SJCRH30 (cell line): Measurements from ENCODE around the gene FADS3. TPM values are rescaled to one million over a fixed set of nuclear protein-coding genes. Genes with fewer than 3 reads are reported as not detected.

Experiments
- DNase-seq, 2 experiments: peaks; one replicate each; pipeline ENCODE4 v3.0.0-alpha.2; 2015 to 2020
- H3K27ac ChIP-seq: fragments of 250-450 bp; sonication (Bioruptor Pico); 2 replicates; pipeline ENCODE4 v1.5.1; 2020; ENCODE audit warnings: mild to moderate bottlenecking, moderate library complexity
- H3K27me3 ChIP-seq: fragments of 250-450 bp; sonication (Bioruptor Pico); 2 replicates; pipeline ENCODE4 v1.5.1; 2020; ENCODE audit warnings: mild to moderate bottlenecking, moderate library complexity
- H3K36me3 ChIP-seq: fragments of 250-450 bp; sonication (Bioruptor Pico); 2 replicates; pipeline ENCODE4 v1.5.1; 2020; ENCODE audit warnings: mild to moderate bottlenecking, moderate library complexity
- H3K4me1 ChIP-seq: fragments of 250-450 bp; sonication (Bioruptor Pico); 2 replicates; pipeline ENCODE4 v1.5.1; 2020; ENCODE audit warnings: mild to moderate bottlenecking, moderate library complexity
- H3K4me3 ChIP-seq: fragments of 250-450 bp; sonication (Bioruptor Pico); 2 replicates; pipeline ENCODE4 v1.5.1; 2020; ENCODE audit warnings: mild to moderate bottlenecking, moderate library complexity
- H3K9me3 ChIP-seq: fragments of 250-450 bp; sonication (Bioruptor Pico); replicated peaks from 2 replicates; pipeline ENCODE4 v1.5.1; 2020; ENCODE audit warnings: mild to moderate bottlenecking, moderate library complexity
- total RNA-seq: library from RNA; depleted of rRNA; stranded (reverse); fragments of >200 nt; shearing (Covaris generic); gene quantifications from 2 replicates; pipeline ENCODE4 v1.2.3, GENCODE V29; 2014

Gene FADS3
- total RNA-seq, 1 experiment from 2014 or later, result 40.5 TPM

DNA sequence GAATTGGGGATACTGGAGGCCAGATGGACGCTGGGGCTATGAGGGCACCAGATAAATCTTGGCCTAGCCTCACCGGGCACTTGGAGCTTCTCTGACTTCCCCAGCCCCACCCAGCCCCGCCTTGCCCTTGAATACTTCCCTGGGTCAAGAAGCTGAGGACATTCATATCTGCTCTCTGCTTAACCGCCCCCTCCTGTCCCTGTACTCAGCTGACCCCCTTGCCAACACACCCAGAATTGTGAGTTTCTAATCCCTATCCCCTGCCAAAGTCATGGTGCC is 22.0 kb downstream of the FADS3 start:
- peaks cover 2% of the 10 kb centered on the region; the same call in 1 of the 2 replicates for H3K36me3 ChIP-seq
- H3K9me3 ChIP-seq, result no peaks in the 10 kb centered on the region
- peaks cover 3% of the 10 kb centered on the region; the same call in 1 of the 2 replicates for H3K4me1 ChIP-seq
- no peak for DNase-seq
- no peak overlapping the region for H3K4me3 ChIP-seq
- H3K27ac ChIP-seq, result no peak overlapping the region
- H3K27me3 ChIP-seq, result no peaks in the 10 kb centered on the region

DNA sequence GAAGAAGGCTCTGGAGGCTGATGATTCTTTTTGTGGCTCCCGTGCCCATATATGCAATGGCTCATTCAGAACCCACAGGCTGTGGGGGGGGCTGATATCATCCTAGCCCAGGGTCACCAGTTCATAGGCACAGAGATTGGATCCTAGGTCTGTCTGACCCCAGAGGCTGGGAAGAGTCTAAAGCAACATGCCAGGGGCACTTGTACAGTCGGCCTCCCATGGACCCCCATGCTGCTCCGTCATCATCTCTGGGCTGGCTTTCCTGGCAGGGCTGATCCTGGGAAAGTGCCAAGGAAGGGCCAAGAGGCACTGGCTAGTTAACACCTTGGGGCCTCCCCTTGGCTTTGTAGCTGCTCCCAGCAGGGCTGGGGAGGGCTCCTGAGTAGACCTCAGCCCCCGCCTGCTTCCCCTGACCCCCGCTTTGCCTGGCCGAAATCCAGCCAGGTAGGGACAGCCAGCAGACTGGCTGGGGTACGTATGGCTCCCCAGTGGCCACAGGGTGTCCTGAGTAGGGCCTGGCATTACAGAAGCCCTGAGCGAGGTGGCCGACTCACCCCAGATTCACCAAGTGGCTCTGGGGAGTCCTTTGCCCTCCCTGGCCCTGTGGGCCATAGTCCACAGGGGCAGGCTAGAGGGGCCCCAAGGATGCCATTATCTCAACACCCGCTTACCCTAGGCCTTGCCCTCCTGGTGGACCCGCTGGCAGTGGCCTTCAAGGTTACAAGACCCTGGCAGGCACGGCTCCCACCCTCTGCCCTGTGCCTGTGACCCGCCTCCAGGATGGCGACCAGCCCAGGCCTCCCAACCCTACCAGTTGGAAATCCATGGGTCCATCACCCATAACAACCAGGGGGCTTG is 22.5 kb downstream of the FADS3 start:
- H3K36me3 ChIP-seq, result peaks cover 2% of the 10 kb centered on the region; the same call in 1 of the 2 replicates
- H3K27me3 ChIP-seq, result no peaks in the 10 kb centered on the region
- H3K4me3 ChIP-seq, result no peak overlapping the region
- peaks cover 3% of the 10 kb centered on the region; the same call in 1 of the 2 replicates for H3K4me1 ChIP-seq
- no peak overlapping the region for H3K27ac ChIP-seq
- H3K9me3 ChIP-seq, result no peaks in the 10 kb centered on the region
- DNase-seq, result no peak

DNA sequence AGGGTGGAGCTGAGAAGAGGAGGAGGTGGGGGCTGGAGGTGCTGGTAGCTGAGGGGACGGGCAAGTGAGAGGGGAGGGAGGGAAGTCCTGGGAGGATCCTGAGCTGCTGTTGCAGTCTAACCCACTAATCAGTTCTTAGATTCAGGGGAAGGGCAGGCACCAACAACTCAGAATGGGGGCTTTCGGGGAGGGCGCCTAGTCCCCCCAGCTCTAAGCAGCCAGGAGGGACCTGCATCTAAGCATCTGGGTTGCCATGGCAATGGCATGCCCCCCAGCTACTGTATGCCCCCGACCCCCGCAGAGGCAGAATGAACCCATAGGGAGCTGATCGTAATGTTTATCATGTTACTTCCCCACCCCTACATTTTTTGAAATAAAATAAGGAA is 24.4 kb downstream of the FADS3 start:
- H3K9me3 ChIP-seq, result no peaks in the 10 kb centered on the region
- H3K27me3 ChIP-seq, result no peaks in the 10 kb centered on the region
- no peak overlapping the region for H3K27ac ChIP-seq
- no peak overlapping the region for H3K4me3 ChIP-seq
- H3K36me3 ChIP-seq, result no peaks in the 10 kb centered on the region
- H3K4me1 ChIP-seq, result peaks cover 3% of the 10 kb centered on the region; the same call in 1 of the 2 replicates
- DNase-seq, result no peak

DNA sequence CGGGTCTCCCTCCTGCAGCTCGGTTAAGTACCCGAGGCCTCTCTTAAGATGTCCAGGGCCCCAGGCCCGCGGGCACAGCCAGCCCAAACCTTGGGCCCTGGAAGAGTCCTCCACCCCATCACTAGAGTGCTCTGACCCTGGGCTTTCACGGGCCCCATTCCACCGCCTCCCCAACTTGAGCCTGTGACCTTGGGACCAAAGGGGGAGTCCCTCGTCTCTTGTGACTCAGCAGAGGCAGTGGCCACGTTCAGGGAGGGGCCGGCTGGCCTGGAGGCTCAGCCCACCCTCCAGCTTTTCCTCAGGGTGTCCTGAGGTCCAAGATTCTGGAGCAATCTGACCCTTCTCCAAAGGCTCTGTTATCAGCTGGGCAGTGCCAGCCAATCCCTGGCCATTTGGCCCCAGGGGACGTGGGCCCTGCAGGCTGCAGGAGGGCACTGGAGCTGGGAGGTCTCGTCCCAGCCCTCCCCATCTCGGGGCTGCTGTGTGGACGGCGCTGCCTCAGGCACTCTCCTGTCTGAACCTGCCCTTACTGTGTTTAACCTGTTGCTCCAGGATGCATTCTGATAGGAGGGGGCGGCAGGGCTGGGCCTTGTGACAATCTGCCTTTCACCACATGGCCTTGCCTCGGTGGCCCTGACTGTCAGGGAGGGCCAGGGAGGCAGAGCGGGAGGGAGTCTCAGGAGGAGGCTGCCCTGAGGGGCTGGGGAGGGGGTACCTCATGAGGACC is 25.0 kb downstream of the FADS3 start:
- H3K27me3 ChIP-seq, result no peaks in the 10 kb centered on the region
- DNase-seq, result no peak
- no peaks in the 10 kb centered on the region for H3K9me3 ChIP-seq
- no peak overlapping the region for H3K4me3 ChIP-seq
- H3K36me3 ChIP-seq, result no peaks in the 10 kb centered on the region
- H3K4me1 ChIP-seq, result peaks cover 3% of the 10 kb centered on the region; the same call in 1 of the 2 replicates
- H3K27ac ChIP-seq, result no peak overlapping the region

DNA sequence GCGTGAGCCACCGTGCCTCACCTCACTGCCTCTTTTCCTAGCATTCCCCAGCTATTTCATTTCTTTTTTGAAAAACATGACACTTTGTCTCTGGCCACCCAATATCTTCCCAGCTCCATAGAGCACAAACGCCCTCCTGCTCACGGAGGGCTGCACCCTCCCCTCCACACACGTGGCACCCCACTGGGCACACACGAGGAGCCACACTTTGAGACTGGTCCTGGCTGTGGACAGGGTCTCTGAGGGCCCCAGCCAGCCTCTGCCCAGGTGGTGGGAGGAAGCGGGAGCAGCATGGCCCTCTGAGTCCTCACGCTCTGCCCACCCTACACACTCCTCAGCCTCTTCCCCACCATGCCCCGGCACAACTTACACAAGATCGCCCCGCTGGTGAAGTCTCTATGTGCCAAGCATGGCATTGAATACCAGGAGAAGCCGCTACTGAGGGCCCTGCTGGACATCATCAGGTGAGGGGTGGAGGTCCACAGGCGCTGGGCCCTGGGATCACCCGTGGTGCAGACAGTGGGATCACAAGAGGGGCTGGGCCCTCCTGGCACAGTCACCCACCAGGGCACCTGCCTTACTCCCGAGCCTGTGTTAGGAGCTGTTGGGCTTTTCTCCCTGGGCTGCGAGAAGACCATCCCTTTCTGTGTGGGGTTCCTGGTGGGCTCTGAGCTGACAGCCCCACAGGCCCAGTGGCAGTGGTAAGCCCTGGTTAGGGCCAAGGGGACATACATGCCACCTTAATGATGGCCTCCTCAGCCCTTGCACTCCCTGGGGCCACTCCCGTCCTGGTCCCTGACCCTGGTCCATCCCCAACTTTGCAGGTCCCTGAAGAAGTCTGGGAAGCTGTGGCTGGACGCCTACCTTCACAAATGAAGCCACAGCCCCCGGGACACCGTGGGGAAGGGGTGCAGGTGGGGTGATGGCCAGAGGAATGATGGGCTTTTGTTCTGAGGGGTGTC is 26.2 kb downstream of the FADS3 start:
- H3K9me3 ChIP-seq, result no peaks in the 10 kb centered on the region
- no peaks in the 10 kb centered on the region for H3K36me3 ChIP-seq
- no peak overlapping the region for H3K27ac ChIP-seq
- no peak overlapping the region for H3K4me3 ChIP-seq
- no peaks in the 10 kb centered on the region for H3K4me1 ChIP-seq
- H3K27me3 ChIP-seq, result no peaks in the 10 kb centered on the region
- no peak for DNase-seq

DNA sequence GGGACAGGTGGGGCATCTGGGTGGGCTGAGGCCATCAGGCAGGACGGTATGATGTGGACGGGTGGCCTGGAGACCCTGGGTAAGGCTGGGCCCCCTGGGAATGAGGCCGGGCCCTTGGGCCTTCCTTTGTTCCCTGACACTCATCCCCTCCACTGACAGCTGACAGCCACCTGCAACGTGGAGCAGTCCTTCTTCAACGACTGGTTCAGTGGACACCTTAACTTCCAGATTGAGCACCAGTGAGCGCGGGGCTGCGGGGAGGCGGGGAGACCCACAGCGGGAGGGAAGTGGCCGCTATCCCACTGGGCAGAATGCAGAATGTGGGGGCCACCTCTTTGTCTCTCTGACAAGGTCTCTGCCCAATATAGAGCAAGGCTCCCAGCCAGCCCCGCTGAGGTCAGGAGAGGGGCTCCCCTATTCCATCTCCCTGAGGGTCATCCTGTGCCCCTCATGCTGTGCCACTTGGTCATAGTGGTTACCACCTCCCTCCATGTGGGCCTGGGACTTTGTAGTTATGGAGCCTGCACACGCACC is 27.7 kb downstream of the FADS3 start:
- no peaks in the 10 kb centered on the region for H3K9me3 ChIP-seq
- no peaks in the 10 kb centered on the region for H3K36me3 ChIP-seq
- DNase-seq, result no peak
- no peak overlapping the region for H3K27ac ChIP-seq
- no peaks in the 10 kb centered on the region for H3K4me1 ChIP-seq
- H3K4me3 ChIP-seq, result no peak overlapping the region
- H3K27me3 ChIP-seq, result no peaks in the 10 kb centered on the region

DNA sequence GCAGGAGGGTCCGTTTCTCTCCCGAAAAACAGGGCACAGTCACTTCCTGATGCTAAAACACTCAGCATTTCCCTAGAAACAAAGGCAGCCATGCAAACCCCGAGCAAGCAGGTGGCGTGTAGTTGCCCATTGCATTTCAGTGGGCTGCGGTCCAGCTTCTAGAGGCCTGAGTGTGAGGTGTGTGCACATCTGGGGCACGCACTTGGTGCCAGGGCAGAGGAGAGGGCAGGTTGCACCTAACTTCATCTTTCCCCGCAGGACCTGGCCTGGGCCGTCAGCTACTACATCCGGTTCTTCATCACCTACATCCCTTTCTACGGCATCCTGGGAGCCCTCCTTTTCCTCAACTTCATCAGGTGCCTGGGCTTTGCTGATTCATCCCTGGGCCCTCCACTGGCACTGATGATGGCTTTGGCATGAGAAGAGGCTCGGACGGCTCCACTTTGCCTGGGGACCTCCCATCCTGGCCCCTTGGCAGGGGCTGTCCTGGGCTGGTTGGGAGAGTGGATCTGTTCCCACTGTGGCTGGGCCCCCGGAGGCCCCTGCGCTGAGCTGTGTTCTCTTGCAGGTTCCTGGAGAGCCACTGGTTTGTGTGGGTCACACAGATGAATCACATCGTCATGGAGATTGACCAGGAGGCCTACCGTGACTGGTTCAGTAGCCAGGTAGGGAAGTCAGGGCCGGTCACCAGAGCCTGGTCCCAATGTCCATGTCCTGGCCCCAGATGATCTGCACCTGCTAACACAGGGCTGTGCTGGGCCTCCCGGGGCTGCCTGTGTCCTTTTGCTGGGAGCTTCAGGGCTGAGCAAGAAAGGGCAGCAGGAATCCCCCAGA is 28.4 kb downstream of the FADS3 start:
- H3K9me3 ChIP-seq, result no peaks in the 10 kb centered on the region
- no peaks in the 10 kb centered on the region for H3K27me3 ChIP-seq
- no peak for DNase-seq
- H3K36me3 ChIP-seq, result no peaks in the 10 kb centered on the region
- no peak overlapping the region for H3K4me3 ChIP-seq
- H3K4me1 ChIP-seq, result no peaks in the 10 kb centered on the region
- H3K27ac ChIP-seq, result no peak overlapping the region

DNA sequence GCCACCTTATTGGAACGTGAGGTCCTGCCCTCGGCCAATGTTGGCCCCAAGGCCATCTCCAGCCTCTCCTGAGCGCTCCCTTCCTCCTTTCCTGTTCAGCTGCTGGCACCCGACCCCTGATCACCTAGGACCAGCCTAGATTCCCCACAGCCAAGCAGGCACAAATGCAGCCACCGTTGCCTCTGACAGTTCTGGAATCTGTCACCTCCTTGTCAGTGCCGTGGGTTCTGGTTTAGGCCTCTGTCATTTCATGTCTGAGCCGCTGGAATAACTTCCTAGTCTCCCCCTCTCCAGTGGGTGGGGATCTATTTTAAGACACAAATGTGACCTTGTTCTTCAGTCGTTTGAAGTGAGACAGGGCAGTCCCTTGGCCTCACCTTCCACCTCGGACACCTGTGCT is 29.7 kb downstream of the FADS3 start:
- Histone ChIP-seq H3K9me3 (no peaks in the 10 kb centered on the region), H3K36me3 (no peaks in the 10 kb centered on the region), H3K4me3 (no peak overlapping the region), H3K27ac (no peak overlapping the region), H3K4me1 (no peaks in the 10 kb centered on the region), H3K27me3 (no peaks in the 10 kb centered on the region)
- no peak for DNase-seq

DNA sequence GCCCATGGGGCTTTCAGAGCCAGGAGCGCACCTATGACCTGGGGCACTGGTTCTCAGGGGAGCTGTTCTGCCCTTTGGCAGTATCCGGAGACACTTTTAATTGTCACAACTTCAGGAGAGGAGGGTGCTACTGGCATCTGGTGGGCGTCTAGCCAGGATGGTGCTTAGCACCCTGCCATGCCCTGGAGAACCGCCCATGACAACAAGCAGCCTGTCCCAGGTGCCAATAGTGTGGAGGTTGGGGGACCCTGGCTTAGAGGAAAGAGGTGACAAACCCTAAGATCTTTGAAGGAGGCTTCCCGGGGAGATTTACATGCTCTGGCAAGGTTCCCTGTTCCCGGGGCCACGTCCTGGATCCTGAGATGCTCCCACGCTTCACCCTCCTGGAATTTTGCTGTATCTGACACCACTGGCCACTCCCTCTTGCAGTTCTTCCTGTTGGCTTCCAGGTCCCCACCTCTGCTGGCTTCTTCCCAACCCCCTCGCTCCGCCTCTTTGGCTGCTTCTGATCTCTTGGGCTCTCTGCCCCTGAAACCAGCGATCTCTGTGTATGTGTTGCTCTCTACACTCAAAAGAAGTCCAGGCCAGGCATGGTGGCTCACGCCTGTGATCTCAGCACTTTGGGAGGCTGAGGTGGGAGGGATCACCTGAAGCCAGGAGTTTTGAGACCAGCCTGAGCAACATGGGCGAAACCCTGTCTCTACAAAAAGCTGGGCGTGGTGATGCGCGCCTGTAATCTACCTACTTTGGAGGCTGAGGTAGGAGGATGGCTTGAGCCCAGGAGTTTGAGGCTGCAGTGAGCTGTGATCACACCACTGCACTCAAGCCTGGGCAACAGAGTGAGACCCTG is 31.1 kb downstream of the FADS3 start:
- no peaks in the 10 kb centered on the region for H3K4me1 ChIP-seq
- H3K27ac ChIP-seq, result no peak overlapping the region
- H3K36me3 ChIP-seq, result no peaks in the 10 kb centered on the region
- DNase-seq, result no peak
- no peaks in the 10 kb centered on the region for H3K9me3 ChIP-seq
- no peak overlapping the region for H3K4me3 ChIP-seq
- H3K27me3 ChIP-seq, result no peaks in the 10 kb centered on the region

DNA sequence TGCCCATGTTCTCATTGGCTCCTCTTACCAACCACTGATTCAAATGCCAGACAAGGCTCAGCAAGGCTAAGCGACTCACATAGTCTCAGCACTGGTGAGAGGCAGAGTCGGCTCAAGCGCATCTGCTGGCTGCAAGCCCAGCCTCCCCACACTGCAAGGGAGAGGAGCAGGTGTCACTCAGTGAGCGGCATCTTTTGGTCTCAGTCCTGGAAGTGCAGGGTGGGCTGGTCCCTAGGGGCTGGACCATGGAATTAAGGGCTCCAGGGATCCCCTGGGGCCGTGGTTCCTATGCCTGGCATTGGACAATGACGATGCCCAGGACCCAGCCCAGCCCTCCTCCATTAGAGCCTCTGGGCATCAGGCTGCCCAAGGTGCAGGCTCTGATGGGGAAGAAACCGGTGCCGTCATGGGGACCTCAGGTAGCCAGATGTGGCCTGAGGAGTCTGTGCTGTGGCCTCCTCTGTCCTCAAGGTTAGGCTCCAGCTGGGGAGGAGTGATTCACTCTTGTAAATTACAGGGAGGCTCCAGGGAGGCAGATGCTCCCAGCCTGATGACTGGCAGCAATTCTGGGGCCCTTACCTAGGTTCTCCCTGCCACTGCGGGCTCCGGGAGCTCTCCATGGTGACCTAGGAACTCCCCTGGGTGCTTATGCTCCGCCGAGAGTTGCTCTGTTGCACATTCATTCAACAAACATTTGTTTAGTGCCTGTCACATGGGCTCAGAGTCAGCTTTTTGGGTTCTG is 35.2 kb downstream of the FADS3 start:
- Histone ChIP-seq H3K9me3 (no peaks in the 10 kb centered on the region), H3K36me3 (no peaks in the 10 kb centered on the region), H3K4me3 (no peak overlapping the region), H3K4me1 (no peaks in the 10 kb centered on the region), H3K27me3 (no peaks in the 10 kb centered on the region), H3K27ac (no peak overlapping the region)
- peak; percentile 22 to 32 for DNase-seq

DNA sequence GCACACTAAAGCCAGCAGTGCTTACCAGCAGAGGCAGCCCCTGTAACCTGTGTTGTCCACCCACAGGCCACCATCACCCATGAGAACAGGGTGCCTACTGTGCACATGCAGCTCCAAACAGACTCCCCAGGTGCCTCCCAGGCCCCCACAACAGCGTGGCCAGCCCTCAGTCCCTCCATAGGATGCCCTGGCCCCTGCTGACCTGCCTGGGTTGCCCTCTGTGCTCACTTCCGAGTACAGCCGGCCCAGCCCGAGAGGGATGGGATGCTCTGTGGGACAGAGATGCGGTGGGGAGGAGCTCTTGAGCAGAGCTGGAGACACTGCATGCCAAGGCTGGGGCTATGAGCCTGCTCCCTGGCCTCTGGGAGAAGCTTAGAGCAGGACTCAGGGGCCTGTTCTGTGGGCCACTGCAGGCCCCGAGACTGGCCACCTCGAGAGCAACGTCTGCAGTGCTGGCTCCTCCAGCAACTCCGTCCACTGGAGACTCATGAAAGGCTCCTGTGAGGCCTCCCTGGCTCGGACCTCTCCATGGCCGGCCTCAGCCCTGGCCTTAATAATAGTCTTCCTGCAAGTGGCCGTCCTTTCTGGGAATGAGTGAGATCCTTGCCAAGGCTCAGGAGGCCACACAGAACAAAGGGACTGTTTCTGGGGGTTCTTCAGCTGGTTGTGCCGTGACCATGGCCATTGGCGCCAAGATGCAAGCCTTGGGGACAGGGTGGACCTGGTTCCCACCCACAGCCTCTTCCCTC is 36.2 kb downstream of the FADS3 start:
- DNase-seq, result no peak
- Histone ChIP-seq H3K4me3 (no peak overlapping the region), H3K4me1 (no peaks in the 10 kb centered on the region), H3K27ac (no peak overlapping the region), H3K36me3 (no peaks in the 10 kb centered on the region), H3K27me3 (no peaks in the 10 kb centered on the region), H3K9me3 (no peaks in the 10 kb centered on the region)

DNA sequence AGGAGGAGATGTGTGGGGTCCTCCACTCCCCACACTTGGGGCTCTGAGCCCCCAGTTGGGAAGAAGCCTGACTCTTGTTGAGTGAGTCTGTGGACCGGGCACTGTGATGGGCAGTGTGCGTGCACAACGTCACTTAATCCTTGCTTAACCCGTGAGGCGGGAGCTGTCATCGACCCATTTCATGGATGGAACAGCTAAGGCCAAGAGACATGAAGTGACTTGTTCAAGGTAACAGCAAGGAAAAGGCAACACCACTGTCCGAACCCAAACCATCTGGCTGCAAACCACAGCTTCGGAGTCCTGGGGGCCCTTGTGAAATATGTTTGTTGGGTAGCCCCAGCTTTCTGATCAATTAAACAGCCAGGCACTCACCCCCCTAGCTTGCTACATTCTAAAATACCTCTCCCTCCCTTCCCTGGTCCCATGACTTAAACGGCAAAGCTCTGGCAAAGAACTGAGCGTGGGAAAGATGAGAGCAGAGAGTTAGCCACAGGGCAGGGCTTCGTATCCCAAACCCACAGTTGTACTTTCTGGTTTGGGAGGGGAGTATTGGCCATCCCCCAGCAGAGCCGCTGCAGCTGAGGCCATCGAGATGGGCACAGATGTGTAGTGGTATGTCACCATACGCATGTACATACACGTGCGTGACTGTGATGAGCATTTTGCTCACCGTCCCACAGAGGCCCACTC is 37.0 kb downstream of the FADS3 start:
- Histone ChIP-seq H3K27ac (no peak overlapping the region), H3K4me1 (no peaks in the 10 kb centered on the region), H3K36me3 (no peaks in the 10 kb centered on the region), H3K27me3 (no peaks in the 10 kb centered on the region), H3K4me3 (no peak overlapping the region), H3K9me3 (no peaks in the 10 kb centered on the region)
- DNase-seq, result no peak
